HL-60 (cell line): ENCODE results near the gene VAV2.

ENCODE experiments used
- DNase-seq, 2 experiments: peaks; one replicate each; pipeline ENCODE4 v3.0.0-alpha.2; 2010 to 2020; ENCODE audit warnings: low read depth in 1 of 2, low spot score in 1 of 2
- H3K27ac ChIP-seq: fragments of 250-450 bp; sonication (Bioruptor Pico); replicated peaks from 2 replicates; pipeline ENCODE4 v1.5.1; 2020; ENCODE audit warnings: mild to moderate bottlenecking, moderate library complexity
- H3K27me3 ChIP-seq: fragments of 250-450 bp; sonication (Bioruptor Pico); 2 replicates; pipeline ENCODE4 v1.5.1; 2021; ENCODE audit warnings: mild to moderate bottlenecking, moderate library complexity; ENCODE audit not compliant: insufficient read depth, poor library complexity, severe bottlenecking
- H3K4me3 ChIP-seq: replicated peaks from 2 replicates; pipeline ENCODE4 v1.5.1; 2011; ENCODE audit warnings: mild to moderate bottlenecking, control low read depth, low read length; ENCODE audit not compliant: insufficient read depth
- CTCF ChIP-seq: IDR thresholded peaks from one replicate; pipeline ENCODE4 v1.5.1; 2011; ENCODE audit warnings: low read length, control low read depth, inconsistent platforms; ENCODE audit not compliant: insufficient read depth
- GABPA ChIP-seq: IDR thresholded peaks from 2 replicates; pipeline ENCODE4 v1.6.1; 2012; ENCODE audit warnings: low read depth
- POLR2AphosphoS5 ChIP-seq: IDR thresholded peaks from 2 replicates; pipeline ENCODE4 v1.6.1; 2012; ENCODE audit warnings: low read depth
- SPI1 ChIP-seq: IDR thresholded peaks from 2 replicates; pipeline ENCODE4 v1.6.1; 2012; ENCODE audit warnings: low read depth, mild to moderate bottlenecking, borderline replicate concordance
- TF ChIP-seq, protein P1 (sequence below): IDR thresholded peaks from 2 replicates; pipeline ENCODE4 v1.6.1; 2012; ENCODE audit warnings: low read depth; ENCODE audit not compliant: insufficient replicate concordance

VAV2 gene

DNA sequence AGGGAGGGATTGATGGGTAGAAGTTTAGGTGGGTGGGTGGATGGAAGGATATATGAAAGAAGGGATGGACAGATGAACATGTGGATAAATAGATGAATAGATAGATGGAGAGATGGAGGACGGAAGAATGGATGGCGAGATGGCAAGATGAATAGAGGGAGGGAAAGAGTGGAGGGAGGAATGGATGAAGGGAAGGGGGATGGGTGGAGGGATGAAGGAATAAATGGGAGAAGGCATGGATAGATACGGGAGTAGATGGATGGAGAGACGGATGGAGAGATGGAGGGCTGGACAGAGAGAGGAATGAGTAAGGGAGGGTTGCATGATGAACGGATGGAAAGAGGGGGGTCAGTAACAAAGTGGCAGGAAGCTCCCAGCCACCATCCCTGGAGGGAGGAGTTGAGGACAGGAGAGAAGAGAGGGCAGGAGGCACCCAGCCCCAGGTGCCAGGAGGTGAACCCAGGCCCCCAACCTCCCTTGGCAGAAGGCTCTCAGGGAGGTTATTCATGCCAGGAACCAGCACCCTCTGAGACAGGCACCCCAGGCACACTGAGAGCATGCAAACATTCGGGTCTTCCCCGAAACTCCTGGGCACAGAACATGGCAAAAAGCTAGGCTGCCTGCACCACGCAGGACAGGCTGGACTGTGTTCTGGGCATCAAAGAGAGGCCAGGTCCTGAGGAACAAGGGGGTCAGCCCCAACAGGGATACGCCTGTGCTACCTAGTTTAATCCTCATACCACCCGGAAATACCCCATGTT is 263.1 kb downstream of the VAV2 start:
- TF ChIP-seq GABPA (no peak), POLR2AphosphoS5 (no peak), CTCF (no peak), SPI1 (no peak)
- TF ChIP-seq, protein P1, sequence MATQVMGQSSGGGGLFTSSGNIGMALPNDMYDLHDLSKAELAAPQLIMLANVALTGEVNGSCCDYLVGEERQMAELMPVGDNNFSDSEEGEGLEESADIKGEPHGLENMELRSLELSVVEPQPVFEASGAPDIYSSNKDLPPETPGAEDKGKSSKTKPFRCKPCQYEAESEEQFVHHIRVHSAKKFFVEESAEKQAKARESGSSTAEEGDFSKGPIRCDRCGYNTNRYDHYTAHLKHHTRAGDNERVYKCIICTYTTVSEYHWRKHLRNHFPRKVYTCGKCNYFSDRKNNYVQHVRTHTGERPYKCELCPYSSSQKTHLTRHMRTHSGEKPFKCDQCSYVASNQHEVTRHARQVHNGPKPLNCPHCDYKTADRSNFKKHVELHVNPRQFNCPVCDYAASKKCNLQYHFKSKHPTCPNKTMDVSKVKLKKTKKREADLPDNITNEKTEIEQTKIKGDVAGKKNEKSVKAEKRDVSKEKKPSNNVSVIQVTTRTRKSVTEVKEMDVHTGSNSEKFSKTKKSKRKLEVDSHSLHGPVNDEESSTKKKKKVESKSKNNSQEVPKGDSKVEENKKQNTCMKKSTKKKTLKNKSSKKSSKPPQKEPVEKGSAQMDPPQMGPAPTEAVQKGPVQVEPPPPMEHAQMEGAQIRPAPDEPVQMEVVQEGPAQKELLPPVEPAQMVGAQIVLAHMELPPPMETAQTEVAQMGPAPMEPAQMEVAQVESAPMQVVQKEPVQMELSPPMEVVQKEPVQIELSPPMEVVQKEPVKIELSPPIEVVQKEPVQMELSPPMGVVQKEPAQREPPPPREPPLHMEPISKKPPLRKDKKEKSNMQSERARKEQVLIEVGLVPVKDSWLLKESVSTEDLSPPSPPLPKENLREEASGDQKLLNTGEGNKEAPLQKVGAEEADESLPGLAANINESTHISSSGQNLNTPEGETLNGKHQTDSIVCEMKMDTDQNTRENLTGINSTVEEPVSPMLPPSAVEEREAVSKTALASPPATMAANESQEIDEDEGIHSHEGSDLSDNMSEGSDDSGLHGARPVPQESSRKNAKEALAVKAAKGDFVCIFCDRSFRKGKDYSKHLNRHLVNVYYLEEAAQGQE = no peak
- H3K27me3 ChIP-seq = peaks cover 3% of the 10 kb centered on the region
- no peak overlapping the region for H3K27ac ChIP-seq
- no peak overlapping the region for H3K4me3 ChIP-seq
- DNase-seq = no peak

GRCh38 chr9:133727876-133728441 is 264.2 kb downstream of the VAV2 start:
- DNase-seq = no peak
- TF ChIP-seq GABPA = no peak
- no peak for TF ChIP-seq CTCF
- no peak for TF ChIP-seq SPI1
- no peak for TF ChIP-seq POLR2AphosphoS5
- TF ChIP-seq, protein P1 = no peak
- peaks cover 3% of the 10 kb centered on the region for H3K27me3 ChIP-seq
- no peak overlapping the region for H3K27ac ChIP-seq
- no peak overlapping the region for H3K4me3 ChIP-seq

GRCh38 chr9:133727277-133727875 is 264.7 kb downstream of the VAV2 start:
- TF ChIP-seq SPI1 = no peak
- no peak for TF ChIP-seq GABPA
- no peak for TF ChIP-seq CTCF
- peaks cover 3% of the 10 kb centered on the region for H3K27me3 ChIP-seq
- DNase-seq = no peak

More at GRCh38 chr9:133727277-133727875, 264.7 kb downstream of the VAV2 start:
- H3K4me3 ChIP-seq = no peak overlapping the region
- H3K27ac ChIP-seq = no peak overlapping the region
